Measurements from ENCODE around the gene SPINDOC. TPM values are rescaled to one million over a fixed set of nuclear protein-coding genes. Genes with fewer than 3 reads are reported as not detected.
A peak's percentile ranks its signal among the peaks of the same experiment; 100 is the strongest.

SPINDOC gene
- polyA plus RNA-seq, 1 donor, result 20.1 TPM

DNA sequence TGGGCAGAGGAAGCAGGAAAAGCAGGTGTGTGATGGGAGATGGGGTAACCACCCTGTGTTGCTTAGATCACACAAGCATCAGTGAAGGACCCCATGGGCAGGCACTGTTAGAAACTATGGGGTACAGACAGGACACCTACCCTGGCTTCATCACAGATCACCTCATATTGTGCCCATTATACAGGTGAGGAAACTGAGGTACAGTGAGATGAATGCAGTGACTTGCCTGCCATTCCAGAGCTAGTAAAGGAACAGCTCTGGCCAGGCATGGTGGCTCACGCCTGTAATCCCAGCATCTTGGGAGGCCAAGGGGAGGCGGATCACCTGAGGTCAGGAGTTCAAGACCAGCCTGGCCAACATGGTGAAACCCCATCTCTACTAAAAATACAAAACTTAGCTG is 19.8 kb downstream of the SPINDOC start:
- no peak for DNase-seq (ENCODE audit: low read depth)

DNA sequence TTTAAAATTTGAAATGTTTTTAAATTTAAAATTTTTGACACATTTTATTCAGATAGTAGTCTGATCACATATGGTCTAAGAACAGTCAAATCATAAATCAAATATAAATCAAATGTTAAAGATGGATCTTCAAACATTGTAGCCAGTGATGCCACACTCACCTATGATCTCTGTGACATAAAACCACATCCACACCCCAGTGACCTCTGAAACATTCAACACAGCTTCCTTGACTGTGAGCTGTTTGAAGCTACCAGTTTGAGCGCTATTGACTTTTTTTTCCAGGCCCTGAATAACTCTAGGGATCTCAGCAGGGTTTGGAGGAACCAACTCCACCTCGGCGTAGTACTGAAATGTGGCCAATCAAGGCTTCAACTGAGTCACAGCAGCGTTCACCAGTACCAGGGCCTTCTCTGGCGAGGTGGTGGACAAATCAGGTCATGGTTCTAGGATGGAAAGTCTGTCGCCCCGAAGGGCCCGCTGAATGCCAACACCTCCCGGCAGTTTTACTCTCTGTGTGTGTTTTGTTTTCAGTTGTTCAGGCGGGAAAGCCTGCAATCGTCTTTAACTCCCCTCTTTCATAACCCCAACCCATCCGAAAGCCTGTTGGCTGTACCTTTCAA is 21.4 kb downstream of the SPINDOC start:
- DNase-seq (ENCODE audit: low read depth), result no peak

DNA sequence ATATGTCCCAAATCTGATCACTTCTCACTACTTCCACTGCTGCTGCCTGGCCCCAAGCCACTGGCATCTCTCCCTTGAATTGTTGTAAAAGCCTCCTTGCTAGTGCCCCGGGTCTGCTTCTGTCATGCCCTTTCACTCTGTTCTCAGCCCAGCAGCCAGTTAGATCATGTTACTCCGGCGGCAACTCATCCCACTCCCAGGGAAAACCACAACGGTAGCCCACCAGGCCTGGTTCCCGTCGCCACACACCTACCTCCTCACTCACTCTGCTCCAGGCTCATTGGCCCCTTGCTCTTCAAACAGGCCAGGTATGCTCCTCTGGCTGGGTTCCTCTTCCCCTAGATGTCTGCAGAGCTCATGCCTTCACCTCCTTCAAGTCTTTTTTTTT is 21.9 kb downstream of the SPINDOC start:
- DNase-seq (ENCODE audit: low read depth), result no peak

DNA sequence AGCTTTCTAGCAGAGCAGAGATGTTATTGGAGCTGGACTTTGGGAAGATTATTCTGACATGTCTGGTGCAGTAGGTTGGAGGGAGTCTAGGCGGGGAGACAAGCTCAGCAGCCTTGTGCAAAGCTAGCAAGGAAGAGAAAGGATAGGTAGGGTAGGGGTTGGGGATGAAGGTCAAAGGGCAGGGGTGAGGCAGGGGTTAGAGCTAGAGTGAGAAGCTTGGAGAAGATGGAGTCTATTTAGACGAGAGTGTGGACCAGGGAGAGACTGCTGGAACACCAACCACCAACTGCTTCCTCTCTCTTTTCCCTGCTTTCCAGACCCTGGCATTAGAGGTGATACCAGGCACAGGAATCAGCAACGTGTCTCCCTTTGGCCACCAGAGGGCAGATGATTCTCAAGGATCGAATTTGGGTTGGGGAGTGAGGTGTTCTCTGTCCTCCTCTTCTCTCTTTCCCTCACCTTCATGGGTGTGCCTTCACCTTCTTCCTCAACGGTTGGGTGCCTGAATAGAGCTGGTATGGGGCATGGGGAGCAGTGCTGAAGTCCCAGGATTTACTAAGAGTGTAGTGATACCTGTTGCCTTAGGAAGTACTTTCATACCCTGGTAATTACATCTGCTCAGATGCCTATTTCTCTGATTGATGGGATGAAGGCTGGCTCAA is 23.9 kb downstream of the SPINDOC start:
- peak; percentile 65 for DNase-seq (ENCODE audit: low read depth)

DNA sequence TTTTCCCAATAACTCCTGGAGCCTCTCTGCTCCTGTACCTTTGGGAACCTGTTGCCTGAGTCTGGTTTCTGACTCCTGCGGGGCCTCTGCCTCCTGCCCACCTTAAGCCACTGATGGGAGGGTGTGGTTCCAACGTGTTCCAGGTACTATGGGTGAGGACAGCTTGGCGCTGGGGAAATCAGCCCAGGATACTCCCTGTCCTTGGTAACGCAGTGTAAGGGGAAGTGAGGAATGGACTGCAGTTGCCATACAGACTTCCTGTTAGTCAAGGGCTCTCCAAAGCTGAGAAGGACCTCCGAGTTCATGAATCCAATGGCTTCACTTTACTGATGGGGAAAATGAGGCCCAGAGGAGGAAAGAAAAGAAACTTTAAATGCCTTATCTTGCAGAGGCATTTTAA is 24.5 kb downstream of the SPINDOC start:
- no peak for DNase-seq (ENCODE audit: low read depth)

DNA sequence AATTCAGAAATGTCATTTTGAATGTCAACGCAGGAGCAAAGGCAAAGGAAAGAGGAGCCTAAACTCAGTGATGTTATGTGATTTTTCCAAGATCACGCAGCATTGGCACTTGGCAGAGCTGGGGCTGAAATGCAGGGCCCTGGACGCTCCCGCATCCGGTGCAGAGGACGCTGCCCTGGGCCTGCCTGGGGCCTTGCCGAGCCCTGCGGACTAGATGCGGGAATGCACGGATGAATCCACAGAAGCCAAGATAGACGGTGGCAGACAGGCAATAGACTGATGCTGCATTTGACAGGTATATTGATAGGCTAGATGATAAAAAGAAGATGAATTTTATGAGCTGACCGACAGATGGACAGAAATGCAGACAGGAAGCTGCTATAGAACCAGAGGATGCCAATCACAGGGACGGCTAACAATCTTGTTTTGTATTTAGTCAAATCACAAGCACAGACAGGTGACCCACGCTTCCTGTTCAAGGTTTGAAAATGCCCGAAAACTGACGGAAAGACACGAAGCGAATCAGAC is 25.0 kb downstream of the SPINDOC start:
- no peak for DNase-seq (ENCODE audit: low read depth)

DNA sequence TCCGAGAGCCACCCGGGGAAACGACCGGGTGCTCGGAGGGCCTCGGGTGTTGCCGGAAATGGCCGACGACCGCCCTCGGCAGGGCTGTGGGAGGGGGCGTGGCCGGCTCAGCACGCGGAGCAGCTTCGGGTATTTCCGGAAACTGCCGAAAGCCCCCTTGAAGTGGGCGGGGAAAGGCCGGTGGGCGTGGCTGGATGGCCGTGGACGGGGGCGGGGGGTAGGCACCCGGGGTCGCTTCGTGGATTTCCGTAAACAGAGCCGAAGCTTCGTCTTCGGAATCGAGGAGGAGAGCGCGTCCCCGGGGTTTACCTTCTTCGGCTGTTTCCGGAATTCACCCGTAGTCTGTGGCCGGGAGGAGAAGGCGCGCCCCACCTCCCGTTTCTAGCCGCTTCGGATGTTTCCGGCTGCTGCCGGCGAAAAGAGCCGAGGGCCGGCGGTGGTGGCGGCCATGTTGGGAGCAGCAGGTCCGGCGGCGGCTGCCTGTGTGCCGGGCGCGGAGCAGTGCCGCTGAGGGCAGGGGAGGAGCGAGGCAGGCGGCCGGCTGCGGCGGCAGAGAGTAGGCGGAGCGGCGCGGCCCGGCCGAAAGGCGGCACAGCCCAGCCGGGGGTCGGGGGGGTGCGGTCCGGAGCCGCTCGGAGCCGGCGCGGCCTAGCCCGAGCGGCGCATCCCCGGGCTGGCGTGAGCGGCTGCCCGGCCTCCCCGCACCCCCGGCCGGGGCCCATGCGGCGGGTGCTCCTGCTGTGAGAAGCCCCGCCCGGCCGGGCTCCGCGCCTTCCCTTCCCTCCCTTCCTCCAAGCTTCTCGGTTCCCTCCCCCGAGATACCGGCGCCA is 25.6 kb downstream of the SPINDOC start, which contains the start of gene MARK2:
TSS of gene MARK2 (plus strand) at position 433 of the 830 bp plus-strand sequence. CDS start at position 830, 397 bp downstream.
- peak; percentile 97 for DNase-seq (ENCODE audit: low read depth)

DNA sequence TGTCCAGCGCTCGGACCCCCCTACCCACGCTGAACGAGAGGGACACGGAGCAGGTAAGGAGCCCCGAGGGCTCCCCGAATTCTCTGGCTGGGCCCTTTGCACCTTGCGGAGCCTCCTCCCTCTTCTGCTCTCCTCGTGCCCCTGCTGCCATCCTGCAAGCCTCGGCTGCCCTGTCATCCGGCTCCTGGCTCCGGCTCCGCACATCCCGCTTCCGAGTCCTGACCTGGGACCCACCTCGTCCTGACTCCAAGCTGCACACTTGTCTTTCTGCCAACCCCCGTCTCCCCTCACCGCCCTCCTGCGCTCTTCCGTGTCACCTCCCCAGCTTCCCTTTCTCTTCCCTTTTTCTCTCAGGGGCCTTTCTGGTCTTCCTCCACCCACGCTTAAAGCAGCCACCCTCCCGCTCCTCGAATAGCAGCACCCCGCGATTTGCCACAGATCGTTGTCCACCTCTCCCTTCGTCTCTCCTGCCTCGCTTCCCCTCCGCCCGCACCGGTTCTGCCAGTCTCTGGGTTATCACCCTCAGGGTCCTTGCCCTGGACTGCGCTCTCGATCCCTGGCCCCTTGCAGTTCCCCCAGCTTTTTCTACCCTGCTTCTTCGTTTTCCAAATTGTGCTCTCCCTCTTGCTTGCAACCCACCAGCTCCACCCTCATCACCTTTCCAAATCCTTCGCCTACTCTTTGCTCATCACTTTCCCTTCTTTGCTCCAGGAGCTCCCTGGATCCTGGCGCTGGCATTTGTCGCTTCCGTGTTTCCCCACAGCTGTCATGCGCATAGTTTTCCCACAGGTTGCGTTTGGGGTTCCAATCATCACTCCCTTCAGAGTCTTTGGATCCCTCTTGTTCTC is 26.5 kb downstream of the SPINDOC start:
- no peak for DNase-seq (ENCODE audit: low read depth)

DNA sequence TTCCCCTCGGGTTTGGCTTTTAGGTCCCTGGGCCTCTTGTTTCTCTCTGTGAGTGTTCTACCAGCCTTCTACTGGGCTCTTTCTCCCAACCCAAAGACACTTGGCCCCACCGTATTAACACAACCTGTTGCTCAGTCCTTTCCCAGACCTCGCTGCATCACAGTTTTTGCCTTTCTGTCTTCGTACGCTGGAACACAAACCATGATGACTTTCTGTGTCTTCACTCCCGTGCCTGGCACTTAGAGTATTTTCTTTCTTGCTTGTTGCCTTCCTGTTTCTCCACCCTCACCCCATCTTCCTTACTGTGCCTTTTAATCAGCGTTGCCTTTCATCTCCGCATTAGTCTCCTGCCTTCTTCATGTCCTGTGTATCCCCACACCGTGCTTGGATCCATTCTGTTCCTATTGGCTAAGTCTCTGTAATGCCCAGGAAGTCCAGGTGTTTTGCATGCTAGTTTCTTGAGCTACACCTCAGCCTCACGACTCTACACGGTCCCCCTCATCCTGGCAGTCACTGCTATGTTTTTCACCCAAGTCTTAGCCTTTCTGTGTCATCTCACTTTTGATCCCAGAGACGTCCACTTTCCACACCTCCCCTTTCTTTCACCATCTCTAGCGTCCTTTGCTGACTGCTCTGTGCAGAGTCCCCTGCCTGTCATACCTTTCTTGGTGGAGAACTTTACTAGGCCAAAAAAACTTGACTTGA is 27.3 kb downstream of the SPINDOC start:
- no peak for DNase-seq (ENCODE audit: low read depth)

DNA sequence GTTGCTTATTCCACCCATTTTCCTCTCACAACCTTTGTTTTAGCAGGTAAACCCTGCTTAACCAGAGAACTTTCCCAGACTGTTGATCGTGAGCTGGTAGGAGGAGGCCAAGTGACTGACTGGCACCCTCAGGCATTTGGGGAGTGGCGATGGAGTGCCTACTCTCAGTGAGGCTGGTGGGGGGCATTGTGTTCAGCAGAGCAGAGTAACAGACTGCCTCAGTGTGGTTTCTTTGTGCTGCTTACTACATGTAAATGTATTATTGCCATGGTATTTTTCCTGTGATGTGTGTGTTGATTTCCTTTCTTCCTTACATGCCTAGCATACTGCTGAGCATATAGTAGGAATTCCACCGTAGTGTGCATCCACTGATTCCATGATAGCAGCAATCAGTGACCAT is 28.3 kb downstream of the SPINDOC start:
- no peak for DNase-seq (ENCODE audit: low read depth)

DNA sequence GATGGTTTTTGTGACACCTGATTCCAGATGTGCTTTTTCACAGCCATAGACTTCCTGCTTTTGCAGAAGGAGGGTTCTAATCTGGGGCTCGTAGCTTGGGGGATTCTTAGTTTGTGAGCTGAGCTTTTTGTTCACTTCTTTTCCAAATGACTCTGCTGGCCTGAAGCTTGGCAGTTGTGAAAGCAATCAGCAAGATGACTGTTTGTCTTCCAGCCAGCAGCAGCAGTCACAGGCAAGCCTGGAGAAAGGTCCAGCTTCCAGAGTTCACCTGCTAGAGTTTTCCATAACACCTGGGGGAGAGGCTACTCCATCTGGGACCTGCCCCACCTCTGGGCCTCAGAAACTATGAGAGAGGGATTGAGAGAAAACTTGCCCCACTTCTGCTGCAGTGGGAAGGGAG is 29.8 kb downstream of the SPINDOC start:
- DNase-seq (ENCODE audit: low read depth), result no peak

DNA sequence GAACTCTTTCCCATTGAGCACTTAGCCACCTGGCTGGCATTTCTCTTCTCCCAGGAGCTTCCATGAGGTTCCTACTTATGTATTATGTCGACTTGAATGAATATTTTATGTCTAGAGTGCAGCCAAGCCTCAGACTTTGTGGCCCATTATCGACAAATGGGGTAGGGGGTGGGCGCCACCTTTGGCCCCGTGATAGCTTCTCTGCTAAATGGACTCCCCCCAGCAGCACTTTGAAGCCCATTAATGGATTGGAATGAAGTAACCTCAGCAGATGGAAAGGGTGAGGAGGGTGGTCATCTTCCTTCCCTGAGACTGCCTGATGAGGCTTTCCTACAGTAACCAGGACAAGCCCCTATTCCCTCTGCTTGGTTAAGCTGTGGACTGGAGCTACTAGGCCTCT is 31.6 kb downstream of the SPINDOC start:
- DNase-seq (ENCODE audit: low read depth), result no peak

DNA sequence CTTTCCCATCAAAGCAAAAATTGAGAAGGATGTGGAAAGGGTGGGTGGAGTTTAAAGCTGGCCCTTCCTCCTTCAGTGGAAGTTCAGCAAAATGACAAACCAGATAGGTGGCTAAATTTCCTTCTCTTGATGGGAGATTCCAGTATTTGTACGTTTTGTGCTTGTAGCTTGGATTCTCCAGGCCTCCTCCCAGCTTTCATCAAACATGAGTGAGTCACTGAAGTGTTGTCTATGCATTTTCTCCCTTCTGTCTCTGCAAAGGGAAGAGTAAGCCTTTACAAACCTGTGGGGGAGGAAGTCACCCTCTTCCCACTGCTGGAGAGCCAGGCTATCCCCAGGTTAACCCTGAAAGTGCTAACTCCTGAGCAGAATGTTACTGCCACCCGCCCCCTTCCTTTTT is 32.0 kb downstream of the SPINDOC start:
- no peak for DNase-seq (ENCODE audit: low read depth)

DNA sequence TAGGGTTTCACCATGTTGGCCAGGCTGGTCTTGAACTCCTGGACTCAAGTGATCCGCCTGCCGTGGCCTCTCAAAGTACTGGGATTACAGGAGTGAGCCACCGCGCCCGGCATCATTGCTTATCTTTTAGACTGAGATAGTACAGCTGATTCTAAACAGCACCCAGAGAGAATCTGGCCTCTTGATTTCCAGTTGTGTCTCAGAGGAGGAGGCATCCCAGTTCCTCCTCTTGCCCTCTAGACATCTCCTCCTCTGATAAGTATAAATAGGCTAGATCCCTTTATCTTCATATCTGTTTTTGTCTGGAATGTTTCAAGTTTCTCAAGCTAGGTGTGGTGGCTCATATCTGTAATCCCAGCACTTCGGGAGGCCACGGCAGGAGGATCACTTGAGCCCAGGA is 32.7 kb downstream of the SPINDOC start:
- no peak for DNase-seq (ENCODE audit: low read depth)

DNA sequence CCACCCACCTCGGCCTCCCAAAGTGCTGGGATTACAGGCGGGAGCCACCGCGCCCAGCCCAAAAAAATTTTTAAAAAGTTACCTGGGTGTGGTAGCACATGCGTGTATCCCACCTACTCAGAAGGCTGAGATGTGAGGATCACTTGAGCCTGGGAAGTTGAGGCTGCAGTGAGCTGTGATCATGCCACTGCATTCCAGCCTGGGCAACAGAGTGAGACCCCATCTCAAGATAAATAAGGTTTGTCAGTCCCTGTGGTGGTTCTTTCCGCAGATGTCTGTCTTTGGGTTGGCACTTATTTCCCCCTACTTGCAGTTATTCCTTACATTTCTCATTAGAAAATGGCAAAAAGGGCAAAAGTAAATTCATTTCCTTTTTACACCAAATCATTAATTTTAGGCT is 33.6 kb downstream of the SPINDOC start:
- DNase-seq (ENCODE audit: low read depth), result no peak

DNA sequence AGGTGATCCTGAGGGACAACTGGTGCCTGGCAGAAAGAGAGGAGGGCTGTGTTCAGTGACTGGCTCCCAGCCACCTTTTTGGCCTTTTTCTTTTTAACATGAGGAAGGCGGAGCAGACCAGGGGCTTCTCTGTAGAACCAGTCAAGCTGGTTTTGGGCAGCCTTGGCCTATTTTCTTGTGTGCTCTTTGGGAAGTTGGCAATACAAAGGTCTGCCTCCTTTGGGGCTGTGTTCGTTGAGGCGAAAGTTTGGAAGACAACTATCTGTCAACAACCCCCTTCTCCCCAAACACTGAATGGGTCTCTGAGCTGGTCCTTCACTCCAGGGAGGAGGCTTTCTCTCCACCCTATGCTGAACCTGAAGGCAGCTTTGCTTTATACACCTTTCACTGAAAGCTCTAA is 34.1 kb downstream of the SPINDOC start:
- DNase-seq (ENCODE audit: low read depth), result no peak

DNA sequence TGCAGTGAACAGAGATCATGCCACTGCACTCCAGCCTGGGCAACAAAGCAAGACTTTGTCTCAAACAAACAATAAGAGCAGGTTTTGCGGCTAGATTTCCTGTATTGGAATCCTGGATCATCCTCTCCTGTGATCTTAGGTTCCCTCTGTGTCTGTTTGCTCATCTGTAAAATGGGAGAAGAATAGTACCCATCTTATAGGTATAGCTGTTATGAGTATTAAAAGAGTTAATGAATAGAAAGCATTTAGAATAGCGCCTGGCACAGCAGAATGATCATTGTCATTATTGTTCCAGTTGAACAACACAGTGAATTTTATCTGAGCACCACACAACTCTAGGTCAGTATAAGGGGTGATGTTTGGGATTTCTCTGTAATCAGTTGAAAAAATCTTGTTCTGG is 36.4 kb downstream of the SPINDOC start:
- no peak for DNase-seq (ENCODE audit: low read depth)

DNA sequence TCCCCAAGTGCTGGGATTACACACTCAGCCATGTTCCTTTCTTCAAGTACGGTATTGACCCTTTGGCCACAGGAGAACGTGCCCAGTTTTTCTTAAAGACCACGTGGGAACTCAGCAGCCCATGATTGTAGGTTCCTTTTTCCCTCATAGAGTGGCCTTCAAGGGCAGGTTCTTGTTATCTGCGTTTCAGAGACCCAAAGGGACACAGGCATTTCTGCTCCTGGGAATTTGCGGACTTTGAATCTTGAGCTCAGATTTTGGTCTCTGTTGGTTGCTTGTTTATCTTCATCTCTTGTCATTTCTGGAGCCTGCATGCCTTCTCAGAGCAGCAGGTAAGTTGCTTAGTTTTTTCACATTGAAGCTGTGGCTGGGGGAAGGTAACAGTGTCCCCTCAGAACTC is 37.7 kb downstream of the SPINDOC start:
- DNase-seq (ENCODE audit: low read depth), result no peak

DNA sequence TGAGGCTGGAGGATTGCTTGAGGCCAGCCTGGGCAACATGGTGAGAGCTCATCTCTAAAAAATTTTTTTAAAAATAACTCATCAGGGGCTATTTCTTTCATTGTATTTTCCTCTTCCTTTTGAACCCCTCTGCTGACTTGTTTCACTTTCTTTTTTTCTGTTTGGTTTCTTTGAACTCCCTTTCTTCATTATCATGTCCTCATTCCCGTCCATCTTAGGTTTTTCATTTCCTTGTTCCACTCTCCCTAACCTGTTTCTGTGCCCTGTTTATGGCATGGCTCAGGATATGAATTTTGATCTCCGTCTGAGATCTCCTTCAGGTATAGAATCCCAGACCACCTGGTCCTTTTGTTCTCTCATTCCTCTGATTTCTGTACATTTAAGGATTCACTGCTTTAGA is 38.1 kb downstream of the SPINDOC start:
- no peak for DNase-seq (ENCODE audit: low read depth)

DNA sequence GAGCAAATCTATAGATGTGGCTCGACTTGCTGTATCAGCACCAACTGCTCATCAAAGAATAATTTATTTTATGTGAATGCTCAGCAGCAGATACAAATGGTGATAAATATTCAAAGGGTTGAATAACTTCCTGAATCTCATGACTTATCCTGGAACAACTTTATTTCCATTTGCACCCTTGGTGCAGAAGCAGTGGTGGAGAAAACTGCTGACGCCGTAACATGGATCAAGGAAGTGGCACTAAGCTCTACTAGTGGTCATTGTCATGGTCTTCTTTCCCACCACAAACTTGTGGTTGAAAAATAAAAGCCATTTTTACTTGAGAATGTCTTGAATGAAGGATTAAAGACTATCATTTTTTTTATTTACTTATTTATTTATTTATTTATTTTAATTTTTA is 40.2 kb downstream of the SPINDOC start:
- no peak for DNase-seq (ENCODE audit: low read depth)

DNA sequence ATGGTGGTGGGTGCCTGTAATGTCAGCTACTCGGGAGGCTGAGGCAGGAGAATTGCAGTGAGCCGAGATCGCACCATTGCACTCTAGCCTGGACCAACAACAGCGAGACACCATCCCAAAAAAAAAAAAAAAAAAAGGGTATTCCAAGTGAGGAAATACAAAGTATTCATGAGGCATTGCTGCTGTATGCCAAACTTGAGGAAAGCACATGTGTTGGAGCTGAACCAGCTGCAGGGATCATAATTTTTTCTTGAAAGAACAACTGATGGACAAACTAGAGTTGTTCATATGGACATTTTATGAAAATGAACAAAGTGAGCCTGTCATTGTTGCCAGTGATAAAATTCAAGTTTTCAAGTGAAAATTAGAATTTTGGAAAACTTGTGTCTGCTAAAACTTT is 41.4 kb downstream of the SPINDOC start:
- DNase-seq (ENCODE audit: low read depth), result no peak
